H54 (cell line): ENCODE results near the gene CHCHD10.

Source experiments
- DNase-seq: peaks from one replicate; pipeline ENCODE4 v3.0.0; 2011; ENCODE audit warnings: low spot score, mixed read lengths; ENCODE audit not compliant: insufficient read length
- FAIRE-seq: peaks from 3 replicates; lab custom pipeline; 2011; peaks lifted over from hg19 to GRCh38; lab: Jason Lieb, UNC
- POLR2A ChIP-seq: IDR thresholded peaks from 2 replicates; pipeline ENCODE4 v1.6.1; 2011; ENCODE audit warnings: low read depth, mild to moderate bottlenecking, low read length

Gene CHCHD10

DNA sequence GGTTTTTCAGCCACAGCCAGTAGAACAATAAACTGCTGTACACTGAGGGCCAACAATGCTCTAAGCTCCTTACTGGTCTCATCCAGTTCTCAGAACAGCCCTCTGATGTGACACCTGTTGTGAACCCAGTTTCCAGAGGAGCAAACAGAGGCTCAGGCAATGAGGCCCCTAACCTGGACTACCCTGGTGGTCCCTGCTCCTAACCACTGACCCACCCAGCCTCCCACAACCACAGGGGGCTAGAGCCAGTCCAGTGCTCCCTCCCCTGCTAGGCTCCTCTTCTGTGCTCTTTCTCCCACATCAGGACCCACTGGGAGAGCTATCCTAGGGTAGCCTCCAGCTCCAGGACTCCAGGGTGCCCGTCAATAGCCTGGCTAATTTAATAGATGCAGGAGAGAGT is 14.9 kb upstream of the CHCHD10 start:
- FAIRE-seq: no peak

GRCh38 chr22:23782252-23782651 is 14.5 kb upstream of the CHCHD10 start:
- FAIRE-seq: no peak
- no peak for TF ChIP-seq POLR2A
- DNase-seq: no peak

More for the DNA sequence above, 14.9 kb upstream of the CHCHD10 start:
- no peak for DNase-seq
- no peak for TF ChIP-seq POLR2A

GRCh38 chr22:23781511-23782183 is 13.9 kb upstream of the CHCHD10 start:
- FAIRE-seq: no peak
- DNase-seq: peak; percentile 83
- no peak for TF ChIP-seq POLR2A

DNA sequence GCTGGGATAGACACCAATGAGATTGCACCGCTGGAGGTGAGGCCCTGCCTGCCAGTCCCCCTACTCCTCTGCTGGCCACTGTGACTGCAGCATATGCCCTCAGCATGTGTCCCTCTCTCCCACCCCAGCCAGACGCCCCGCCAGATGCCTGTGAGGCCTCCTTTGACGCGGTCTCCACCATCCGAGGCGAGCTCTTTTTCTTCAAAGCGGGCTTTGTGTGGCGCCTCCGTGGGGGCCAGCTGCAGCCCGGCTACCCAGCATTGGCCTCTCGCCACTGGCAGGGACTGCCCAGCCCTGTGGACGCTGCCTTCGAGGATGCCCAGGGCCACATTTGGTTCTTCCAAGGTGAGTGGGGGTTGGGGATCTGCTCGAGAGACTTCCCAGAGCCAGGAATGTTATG is 13.3 kb upstream of the CHCHD10 start:
- no peak for DNase-seq
- no peak for TF ChIP-seq POLR2A
- no peak for FAIRE-seq

DNA sequence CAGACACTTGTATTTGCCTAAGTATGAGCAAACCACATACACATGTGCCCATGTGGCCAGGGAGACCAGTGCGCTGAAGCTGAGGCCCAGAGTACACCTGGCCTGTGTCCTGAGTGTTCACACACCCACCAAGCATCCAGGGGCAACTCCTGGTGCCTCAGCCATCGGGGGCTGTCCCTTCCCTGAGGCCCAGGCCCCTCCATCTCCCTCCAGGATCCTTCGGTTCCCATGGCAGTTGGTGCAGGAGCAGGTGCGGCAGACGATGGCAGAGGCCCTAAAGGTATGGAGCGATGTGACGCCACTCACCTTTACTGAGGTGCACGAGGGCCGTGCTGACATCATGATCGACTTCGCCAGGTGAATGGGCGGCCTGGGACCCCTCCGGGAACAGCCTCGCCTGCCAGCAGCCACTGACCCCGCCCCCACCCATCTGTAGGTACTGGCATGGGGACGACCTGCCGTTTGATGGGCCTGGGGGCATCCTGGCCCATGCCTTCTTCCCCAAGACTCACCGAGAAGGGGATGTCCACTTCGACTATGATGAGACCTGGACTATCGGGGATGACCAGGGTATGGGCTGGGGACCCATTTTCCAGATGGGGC is 12.5 kb upstream of the CHCHD10 start:
- FAIRE-seq (no peak), DNase-seq (no peak)
- TF ChIP-seq POLR2A: no peak

- DNase-seq: no peak
- FAIRE-seq: no peak
Measured at GRCh38 chr22:23779731-23780130, 12.0 kb upstream of the CHCHD10 start.

GRCh38 chr22:23779083-23779482 is 11.3 kb upstream of the CHCHD10 start:
- no peak for TF ChIP-seq POLR2A
- no peak for DNase-seq
- no peak for FAIRE-seq

More at GRCh38 chr22:23779731-23780130, 12.0 kb upstream of the CHCHD10 start:
- TF ChIP-seq POLR2A: no peak

GRCh38 chr22:23778577-23778900 is 10.8 kb upstream of the CHCHD10 start:
- DNase-seq: no peak
- no peak for FAIRE-seq
- no peak for TF ChIP-seq POLR2A

- no peak for FAIRE-seq
- no peak for TF ChIP-seq POLR2A
- no peak for DNase-seq
Measured at GRCh38 chr22:23777776-23778576, 10.2 kb upstream of the CHCHD10 start.

DNA sequence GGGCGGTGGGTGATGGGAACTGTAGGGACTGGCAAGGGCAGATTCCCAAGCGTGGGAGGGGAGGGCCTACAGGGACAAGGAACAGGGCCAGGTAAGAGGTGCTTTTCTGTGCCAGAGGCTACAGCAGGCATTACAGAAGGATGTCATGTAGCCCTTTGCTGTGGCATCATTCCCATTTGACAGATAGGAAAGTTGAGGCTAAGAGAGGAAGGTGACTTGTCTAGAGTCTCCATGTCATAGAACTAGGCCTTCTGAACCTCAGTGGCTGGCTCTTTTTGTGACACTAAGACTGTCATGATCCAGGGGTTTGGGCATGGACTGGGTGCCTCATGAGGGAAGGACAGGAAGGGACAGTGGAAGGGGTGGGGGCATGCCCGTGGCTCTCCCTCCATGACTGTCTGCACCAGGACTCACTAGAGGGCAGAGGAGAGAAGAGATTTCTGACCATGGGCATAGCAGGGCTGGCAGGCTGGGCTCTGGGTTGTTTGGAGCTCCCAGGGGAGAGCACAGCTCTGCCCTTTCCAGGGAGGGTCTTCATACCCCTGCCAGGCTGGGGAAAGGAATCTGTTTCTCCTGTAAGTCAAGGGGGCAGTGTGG is 8.1 kb upstream of the CHCHD10 start:
- DNase-seq (no peak), FAIRE-seq (no peak)
- TF ChIP-seq POLR2A: no peak

DNA sequence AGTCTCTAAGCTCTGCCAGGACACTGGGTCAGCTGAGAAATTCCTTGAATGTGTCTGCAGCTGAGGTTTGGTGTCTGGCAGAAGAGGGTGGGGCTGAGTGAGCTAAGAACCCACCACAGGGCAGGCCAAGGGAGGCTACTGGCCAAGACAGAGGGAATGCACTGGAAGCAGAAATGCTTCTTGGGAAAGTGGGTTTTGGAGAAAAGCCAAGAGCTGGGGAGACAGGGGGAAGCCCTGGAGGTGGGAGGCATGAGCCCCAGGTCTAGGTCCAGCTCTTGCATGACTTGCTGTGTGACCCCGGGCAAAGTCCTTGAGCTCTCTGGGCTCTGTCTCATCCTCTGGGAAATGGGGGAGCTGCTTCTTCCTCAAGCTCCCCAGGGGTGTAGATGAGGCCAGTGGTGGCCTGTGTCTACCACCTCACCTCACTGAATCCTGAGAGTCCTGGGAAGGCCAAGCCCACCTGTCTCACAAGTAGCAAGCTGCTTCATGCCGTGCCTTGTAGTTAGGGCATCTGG is 7.2 kb upstream of the CHCHD10 start:
- DNase-seq (no peak), FAIRE-seq (no peak)
- no peak for TF ChIP-seq POLR2A

DNA sequence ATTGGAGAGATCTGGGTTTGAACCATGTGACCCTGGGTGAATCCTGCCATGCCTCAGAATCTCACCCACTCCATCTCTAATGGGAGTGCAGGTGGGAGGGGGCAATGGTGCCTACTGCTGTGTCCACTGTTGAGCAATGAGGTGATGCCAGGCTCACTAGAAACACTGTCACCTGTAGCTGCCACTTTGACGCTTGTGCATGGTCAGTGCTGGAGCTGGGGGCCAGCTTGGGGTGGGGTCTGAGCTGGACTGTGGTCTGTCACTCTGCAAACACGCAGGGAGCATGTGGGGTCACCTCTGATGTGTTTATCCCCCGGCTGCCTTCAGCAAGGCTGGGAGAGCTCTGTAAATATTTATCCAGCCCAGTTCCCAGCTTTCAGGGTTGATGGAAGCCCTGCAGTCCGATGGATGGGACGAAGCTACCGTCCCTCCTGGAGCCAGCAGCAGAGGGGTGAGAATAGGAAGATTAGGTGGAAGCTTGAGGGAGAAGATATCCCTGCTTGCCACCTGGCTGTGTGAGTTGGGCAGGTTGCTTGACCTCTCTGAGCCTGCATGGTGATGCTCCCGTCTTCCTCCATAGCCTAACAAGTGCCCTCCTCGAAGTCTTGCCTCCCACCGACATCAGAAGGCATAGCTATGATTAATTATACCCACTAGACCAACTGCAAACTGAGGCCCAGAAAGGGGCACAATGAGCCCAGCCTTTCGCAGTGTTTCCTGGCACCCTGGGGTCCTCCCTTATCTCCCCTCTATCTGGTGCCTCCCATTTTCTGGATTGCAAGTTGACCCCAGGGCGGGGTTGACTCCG is 6.5 kb upstream of the CHCHD10 start:
- no peak for TF ChIP-seq POLR2A
- no peak for DNase-seq
- no peak for FAIRE-seq

GRCh38 chr22:23773483-23774113 is 5.8 kb upstream of the CHCHD10 start:
- FAIRE-seq (no peak), DNase-seq (no peak)
- no peak for TF ChIP-seq POLR2A
